K562 (cell line): ENCODE data around the gene SLC34A1. TPM values are rescaled to one million over a fixed set of nuclear protein-coding genes. Genes with fewer than 3 reads are reported as not detected.

Experiments
- ATAC-seq: fragments of 200-7000 bp; cut with Tn5 transposase; 3 replicates; pipeline ENCODE4 v1.9.1; 2020; ENCODE audit warnings: moderate library complexity
- BruUV-seq: library from RNA; stranded (reverse); fragments of 400-500 nt; replicated peaks from 2 replicates; lab custom pipeline; 2021; lab: Mats Ljungman, UMichigan
- CTCF ChIA-PET: fragments of 300-600 bp; formaldehyde crosslinking; extraction: SDS; loops from one replicate; lab custom pipeline; 2021; ENCODE audit warnings: low intra/inter-chr PET ratio; lab: Yijun Ruan, JAX
- POLR2A ChIA-PET: fragments of 300-600, 350-650 bp; sonication (Branson Sonifier 250); formaldehyde crosslinking; extraction: SDS; loops from one replicate; lab custom pipeline; 2021; ENCODE audit warnings: antibody characterized with exemption, inconsistent platforms; lab: Yijun Ruan, JAX
- DNase-seq, 4 experiments: peaks; one replicate each; pipeline versions ENCODE4 v3.0.0 to v3.0.0-alpha.2; 2011 to 2018; ENCODE audit warnings: low spot score in 3 of 4, mixed read lengths in 3 of 4; ENCODE audit errors: extremely low read depth in 1 of 4
- FAIRE-seq: peaks from 2 replicates; lab custom pipeline; 2011; peaks lifted over from hg19 to GRCh38; lab: Jason Lieb, UNC
- H2AFZ ChIP-seq: 2 replicates; pipeline ENCODE4 v1.6.0; 2011; ENCODE audit warnings: low read depth, low read length, control low read depth, inconsistent platforms
- H3K27ac ChIP-seq: fragments of 200-600 bp; 3 replicates; pipeline ENCODE4 v1.8.0; 2011; ENCODE audit warnings: low read depth, mild to moderate bottlenecking, control low read depth, inconsistent platforms, low read length, moderate library complexity, mixed read lengths; ENCODE audit errors: extremely low read depth
- H3K27me3 ChIP-seq, 2 experiments: fragments of 300-600 bp in 1 of 2; 2 replicates in 1 of 2; 3 replicates in 1 of 2; pipeline versions ENCODE4 v1.6.0 to v1.8.0; 2011; ENCODE audit warnings: inconsistent platforms in 2 of 2, low read length in 2 of 2, mild to moderate bottlenecking in 1 of 2, mixed read lengths in 1 of 2, moderate library complexity in 1 of 2; ENCODE audit not compliant: control insufficient read depth in 2 of 2, insufficient read depth in 2 of 2
- H3K36me3 ChIP-seq: fragments of 300-600 bp; 3 replicates; pipeline ENCODE4 v1.8.0; 2011; ENCODE audit warnings: mild to moderate bottlenecking, low read length, inconsistent platforms; ENCODE audit not compliant: control insufficient read depth, insufficient read depth
- H3K4me1 ChIP-seq, 2 experiments: fragments of 200-600 bp in 1 of 2; replicated peaks in 1 of 2; 2 replicates in 1 of 2; 3 replicates in 1 of 2; pipeline versions ENCODE4 v1.5.1 to v1.8.0; 2011; ENCODE audit warnings: inconsistent platforms in 2 of 2, low read length in 2 of 2, mild to moderate bottlenecking in 1 of 2, mixed read lengths in 1 of 2, moderate library complexity in 1 of 2; ENCODE audit not compliant: control insufficient read depth in 2 of 2, insufficient read depth in 2 of 2
- H3K4me2 ChIP-seq: 2 replicates; pipeline ENCODE4 v1.6.1; 2011; ENCODE audit warnings: low read length, control low read depth, inconsistent platforms, mixed read lengths; ENCODE audit not compliant: insufficient read depth
- H3K4me3 ChIP-seq: fragments of 200-600 bp; sonication (generic), shearing (Covaris generic); 2 replicates; pipeline ENCODE4 v1.5.1; 2016; ENCODE audit warnings: control low read depth, inconsistent platforms
- H3K79me2 ChIP-seq: fragments of 200-600 bp; 3 replicates; pipeline ENCODE4 v1.8.0; 2011; ENCODE audit warnings: low read length, inconsistent platforms; ENCODE audit not compliant: control insufficient read depth, insufficient read depth
- H3K9ac ChIP-seq, 2 experiments: 2 replicates each; pipeline versions ENCODE4 v1.6.0 to v1.6.1; 2011; ENCODE audit warnings: low read depth in 2 of 2, low read length in 2 of 2, control low read depth in 1 of 2, inconsistent platforms in 1 of 2, mild to moderate bottlenecking in 1 of 2, mixed read lengths in 1 of 2; ENCODE audit not compliant: insufficient read depth in 1 of 2
- H3K9me1 ChIP-seq: one replicate; pipeline ENCODE4 v1.6.0; 2011; ENCODE audit warnings: inconsistent platforms, mild to moderate bottlenecking, low read length, moderate library complexity; ENCODE audit not compliant: control insufficient read depth, insufficient read depth
- H3K9me3 ChIP-seq: replicated peaks from 2 replicates; pipeline ENCODE4 v1.5.1; 2011; ENCODE audit warnings: low read depth, low read length, inconsistent platforms; ENCODE audit not compliant: control insufficient read depth, insufficient read depth
- H4K20me1 ChIP-seq: replicated peaks from 2 replicates; pipeline ENCODE4 v1.6.1; 2011; ENCODE audit warnings: low read length, inconsistent platforms, mixed read lengths; ENCODE audit not compliant: control insufficient read depth, insufficient read depth
- ATF7 ChIP-seq: fragments of 450-650 bp; IDR thresholded peaks from 2 replicates; pipeline ENCODE4 v1.7.1; 2014; ENCODE audit warnings: mild to moderate bottlenecking, moderate library complexity
- CHD1 ChIP-seq: fragments of 200-600 bp; sonication (generic); IDR thresholded peaks from one replicate; pipeline ENCODE4 v1.6.1; 2012; ENCODE audit warnings: mild to moderate bottlenecking, moderate library complexity, low read length, inconsistent platforms
- ETV5 ChIP-seq: sonication (generic); formaldehyde crosslinking; IDR thresholded peaks from 2 replicates; pipeline ENCODE4 v1.4.0; 2020; ENCODE audit warnings: low read depth, mild to moderate bottlenecking, missing genetic modification reagents
- HLTF ChIP-seq: fragments of 450-650 bp; IDR thresholded peaks from 2 replicates; pipeline ENCODE4 v1.6.1; 2016
- LCOR ChIP-seq: sonication (generic); formaldehyde crosslinking; IDR thresholded peaks from 2 replicates; pipeline ENCODE4 v1.8.0; 2022; ENCODE audit warnings: mild to moderate bottlenecking, missing genetic modification reagents
- NFE2 ChIP-seq: IDR thresholded peaks from 2 replicates; pipeline ENCODE4 v1.6.1; 2014; ENCODE audit warnings: antibody characterized with exemption, low read depth
- NR4A1 ChIP-seq, 2 experiments: fragments of 250-450 bp in 1 of 2; fragments of 450-650 bp in 1 of 2; sonication (Bioruptor Pico) in 1 of 2; IDR thresholded peaks; 2 replicates each; pipeline versions ENCODE4 v1.4.0 to v1.6.1; 2016 to 2020; ENCODE audit warnings: mild to moderate bottlenecking in 2 of 2, missing compliant biosample characterization in 1 of 2, missing genetic modification characterization in 1 of 2, moderate library complexity in 1 of 2
- PHF21A ChIP-seq: fragments of 450-650 bp; IDR thresholded peaks from 2 replicates; pipeline ENCODE4 v1.6.1; 2017; ENCODE audit warnings: low read depth, borderline replicate concordance
- SIN3A ChIP-seq, 2 experiments: fragments of 150-350 bp in 1 of 2; IDR thresholded peaks; 2 replicates each; pipeline ENCODE4 v1.6.1; 2011 to 2016; ENCODE audit warnings: borderline replicate concordance in 2 of 2, low read depth in 2 of 2, low read length in 2 of 2, mild to moderate bottlenecking in 2 of 2, moderate library complexity in 2 of 2; ENCODE audit not compliant: control insufficient read depth in 1 of 2
- SRF ChIP-seq, 2 experiments: fragments of 250-450, 450-650 bp in 1 of 2; sonication (Bioruptor Pico) in 1 of 2; sonication (generic) in 1 of 2; formaldehyde crosslinking; IDR thresholded peaks; 2 replicates each; pipeline versions ENCODE4 v1.5.0 to v1.5.1; 2020 to 2022; ENCODE audit warnings: mild to moderate bottlenecking in 1 of 2, missing genetic modification reagents in 1 of 2
- ZBTB8A ChIP-seq: fragments of 450-650 bp; IDR thresholded peaks from 2 replicates; pipeline ENCODE4 v1.6.1; 2018; ENCODE audit warnings: mild to moderate bottlenecking, moderate library complexity; ENCODE audit not compliant: partially characterized antibody
- ZKSCAN8 ChIP-seq: fragments of 200-800 bp; sonication (Bioruptor generic); IDR thresholded peaks from 2 replicates; pipeline ENCODE4 v1.6.1; 2016; ENCODE audit warnings: missing genetic modification characterization, missing compliant biosample characterization
- ZNF445 ChIP-seq: fragments of 250-450 bp; sonication (Bioruptor Pico); IDR thresholded peaks from 2 replicates; pipeline ENCODE4 v1.4.0; 2020; ENCODE audit warnings: low read depth, mild to moderate bottlenecking, moderate library complexity
- WGBS: fragments of 100-300 bp; shearing (Covaris generic); methylation state at CpG from one replicate; pipeline ENCODE4 v1.1.6; 2016; ENCODE audit warnings: low coverage, mixed read lengths; ENCODE audit not compliant: insufficient coverage; ENCODE audit errors: missing lambda C conversion rate; 5-methylcytosine and 5-hydroxymethylcytosine counted together
- in situ Hi-C: fragments of 300-500 bp; cut with MboI; formaldehyde crosslinking; loops from 4 replicates; pipeline ENCODE4 v1.15.0; 2018; ENCODE audit warnings: inconsistent platforms, mixed read lengths
- intact Hi-C: fragments of 100-400 bp; cut with micrococcal nuclease; formaldehyde crosslinking; loops from 2 replicates; pipeline ENCODE4 v1.14.2; 2022
- polyA plus RNA-seq, 8 experiments: library from polyadenylated mRNA; depleted of rRNA in 4 of 8; stranded (reverse) in 5 of 8; unstranded in 3 of 8; fragments of >200 nt; fragmentation: Nextera tagmentation in 2 of 8; fragmentation: Illumina TruSeq in 1 of 8; extraction: Ambion mirVana in 2 of 8; extraction: Trizol in 1 of 8; gene quantifications; 2 replicates each; pipeline versions ENCODE4 v1.2.1 to v1.2.3, GENCODE V29; 2011 to 2014; ENCODE audit warnings: inconsistent platforms in 1 of 8, missing spikeins in 1 of 8
- total RNA-seq, 7 experiments: library from RNA; depleted of rRNA in 6 of 7; stranded (reverse); fragments of >200 nt in 6 of 7; fragmentation: Illumina TruSeq in 2 of 7; extraction: Trizol in 2 of 7; gene quantifications; 2 replicates each; pipeline versions ENCODE4 v1.2.1 to v1.2.3, GENCODE V29; 2011 to 2021; ENCODE audit warnings: low replicate concordance in 1 of 7
- TF ChIP-seq, protein P1 (sequence below): fragments of 250-450 bp; sonication (Bioruptor Pico); IDR thresholded peaks from 2 replicates; pipeline ENCODE4 v1.9.0; 2021; ENCODE audit warnings: mild to moderate bottlenecking, inconsistent platforms
- TF ChIP-seq, protein P2 (sequence below): fragments of 250-450 bp; sonication (Bioruptor Pico); IDR thresholded peaks from 2 replicates; pipeline ENCODE4 v1.8.0; 2021; ENCODE audit warnings: moderate library complexity, mild to moderate bottlenecking, inconsistent platforms
- TF ChIP-seq, protein P3 (sequence below), 3 experiments: fragments of 200-800 bp in 1 of 3; sonication (Bioruptor generic) in 1 of 3; sonication (generic) in 1 of 3; formaldehyde crosslinking in 1 of 3; IDR thresholded peaks; 2 replicates each; pipeline versions ENCODE4 v1.6.1 to v1.8.0; 2016 to 2022; ENCODE audit warnings: mild to moderate bottlenecking in 2 of 3, missing compliant biosample characterization in 2 of 3, missing genetic modification characterization in 2 of 3, missing genetic modification reagents in 1 of 3

Gene SLC34A1
- total and polyA plus RNA-seq, 9 of the 15 experiments (the other 6 are each of a cell fraction or from before 2014, with no cell fraction given): not detected

DNA sequence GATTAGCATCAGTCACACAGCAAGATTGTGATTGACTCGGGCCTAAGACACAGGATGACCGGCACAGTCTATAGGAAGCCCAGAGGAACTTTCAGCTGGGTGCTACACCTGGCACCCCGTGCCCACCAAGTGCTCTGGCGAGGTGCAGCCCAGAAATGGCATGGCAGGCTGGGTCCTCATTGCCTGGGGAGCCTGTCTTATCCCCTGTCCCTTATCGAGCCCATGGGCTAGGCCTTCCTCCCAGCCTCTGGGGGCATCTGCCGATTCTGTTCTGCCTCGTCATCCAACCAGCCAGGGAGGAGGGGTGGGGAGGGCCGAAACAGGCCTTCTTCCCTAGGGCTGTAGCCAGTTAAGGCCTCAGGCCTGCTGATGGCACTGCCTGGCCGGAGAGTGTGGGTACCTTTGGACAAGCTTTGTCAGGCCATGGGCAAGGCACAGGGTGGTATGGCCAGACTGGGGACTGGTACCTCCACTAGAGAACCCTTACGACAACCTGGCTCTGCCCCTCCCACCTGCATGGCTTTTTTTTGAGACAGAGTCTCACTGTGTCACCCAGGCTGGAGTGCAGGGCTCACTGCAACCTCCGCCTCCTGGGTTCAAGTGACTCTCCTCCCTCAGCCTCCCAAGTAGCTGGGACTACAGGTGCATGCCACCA lies 43.8 kb downstream of the SLC34A1 start (continued):
- TF ChIP-seq, protein P1, sequence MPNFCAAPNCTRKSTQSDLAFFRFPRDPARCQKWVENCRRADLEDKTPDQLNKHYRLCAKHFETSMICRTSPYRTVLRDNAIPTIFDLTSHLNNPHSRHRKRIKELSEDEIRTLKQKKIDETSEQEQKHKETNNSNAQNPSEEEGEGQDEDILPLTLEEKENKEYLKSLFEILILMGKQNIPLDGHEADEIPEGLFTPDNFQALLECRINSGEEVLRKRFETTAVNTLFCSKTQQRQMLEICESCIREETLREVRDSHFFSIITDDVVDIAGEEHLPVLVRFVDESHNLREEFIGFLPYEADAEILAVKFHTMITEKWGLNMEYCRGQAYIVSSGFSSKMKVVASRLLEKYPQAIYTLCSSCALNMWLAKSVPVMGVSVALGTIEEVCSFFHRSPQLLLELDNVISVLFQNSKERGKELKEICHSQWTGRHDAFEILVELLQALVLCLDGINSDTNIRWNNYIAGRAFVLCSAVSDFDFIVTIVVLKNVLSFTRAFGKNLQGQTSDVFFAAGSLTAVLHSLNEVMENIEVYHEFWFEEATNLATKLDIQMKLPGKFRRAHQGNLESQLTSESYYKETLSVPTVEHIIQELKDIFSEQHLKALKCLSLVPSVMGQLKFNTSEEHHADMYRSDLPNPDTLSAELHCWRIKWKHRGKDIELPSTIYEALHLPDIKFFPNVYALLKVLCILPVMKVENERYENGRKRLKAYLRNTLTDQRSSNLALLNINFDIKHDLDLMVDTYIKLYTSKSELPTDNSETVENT: no peak
- TF ChIP-seq ZBTB8A (no peak), NR4A1 (CRISPR knock-in tag; IDR thresholded peaks at IDR 0.05) (no peak), NR4A1 (tag; IDR thresholded peaks at IDR 0.05) (no peak), NFE2 (peak; percentile 99), SRF (CRISPR knock-in tag; IDR thresholded peaks at IDR 0.05) (peak in 1 of 2 experiments; percentile 50; a peak in 1 of 4 replicates), PHF21A (no peak)

DNA sequence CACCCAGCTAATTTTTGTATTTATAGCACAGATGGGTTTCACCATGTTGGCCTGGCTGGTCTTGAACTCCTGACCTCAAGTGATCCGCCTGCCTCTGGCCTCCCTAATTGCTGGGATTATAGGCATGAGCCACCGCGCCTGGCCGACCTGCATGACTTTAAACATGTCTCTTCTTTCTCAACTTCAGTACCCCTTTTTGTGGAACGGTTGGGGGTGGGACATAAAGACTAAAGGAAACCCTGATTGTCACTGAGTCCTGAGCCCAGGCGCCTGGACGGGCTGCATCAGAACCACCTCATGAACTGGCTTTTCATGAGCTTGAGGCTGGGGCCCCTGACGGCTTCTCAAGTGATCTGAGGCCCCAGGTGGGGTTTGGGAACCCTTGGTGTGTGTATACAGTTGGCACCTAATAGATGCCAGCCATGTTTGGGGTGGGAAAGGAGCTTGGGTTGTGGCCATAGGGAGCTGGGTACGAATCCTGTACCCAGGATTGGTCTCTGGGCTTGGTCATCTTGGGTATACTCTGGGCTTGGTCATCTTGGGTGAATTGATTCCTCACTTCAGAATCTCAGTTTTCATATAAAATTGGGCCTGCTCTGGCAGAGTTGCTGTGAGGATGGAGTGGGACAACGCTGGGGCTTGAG lies 44.5 kb downstream of the SLC34A1 start:
- peaks cover 50% of the 10 kb centered on the region for H3K79me2 ChIP-seq
- ChIA-PET POLR2A (interaction anchor here (0.6 to 10.8 kb wide), 7 partner anchors 8 to 58 kb away, joined by 3 to 210 read pairs (median 6); partner anchors contain the start of gene PRR7), CTCF (no interaction called here)
- no TSS peak for BruUV-seq
- ATAC-seq: no peak
- FAIRE-seq: no peak
- no peaks in the 10 kb centered on the region for H3K27me3 ChIP-seq
- peaks cover 65% of the 10 kb centered on the region; the same call in 2 of the 3 replicates for H3K36me3 ChIP-seq
- peaks cover 30 to 73% of the 10 kb centered on the region in 2 experiments for H3K4me1 ChIP-seq
- intact Hi-C loops (no loop called here), in situ Hi-C loops (no loop called here)
- H3K27ac ChIP-seq: peak overlapping the region; percentile 98
- H3K9me3 ChIP-seq: no peaks in the 10 kb centered on the region
- no peaks in the 10 kb centered on the region for H3K9me1 ChIP-seq
- WGBS: 42% methylated on average over 10 of the region's 10 CpGs
- DNase-seq: no peak
- H2AFZ ChIP-seq: no peak overlapping the region
- H4K20me1 ChIP-seq: peaks cover 22% of the 10 kb centered on the region; the same call in 1 of the 2 replicates
- peak overlapping the region; percentile 96 to 97 for H3K9ac ChIP-seq
- H3K4me3 ChIP-seq: peak overlapping the region; percentile 91
- H3K4me2 ChIP-seq: peak overlapping the region; percentile 98
- TF ChIP-seq HLTF (0 out of 2 replicates have a peak, but pooled peaks have one; percentile 14), ZNF445 (CRISPR knock-in tag) (no peak), SIN3A (IDR thresholded peaks at IDR 0.05; ENCODE audit: borderline replicate concordance in 2 of 2, control insufficient read depth in 1 of 2, low read depth in 2 of 2, low read length in 2 of 2) (no peak), ATF7 (no peak), LCOR (CRISPR knock-in tag) (0 out of 2 replicates have a peak, but pooled peaks have one; percentile 25), ZKSCAN8 (CRISPR knock-in tag) (peak; percentile 94), CHD1 (peak; percentile 20), ETV5 (CRISPR knock-in tag) (no peak)
- TF ChIP-seq, protein P2, sequence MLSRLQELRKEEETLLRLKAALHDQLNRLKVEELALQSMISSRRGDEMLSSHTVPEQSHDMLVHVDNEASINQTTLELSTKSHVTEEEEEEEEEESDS: no peak
- TF ChIP-seq, protein P3, sequence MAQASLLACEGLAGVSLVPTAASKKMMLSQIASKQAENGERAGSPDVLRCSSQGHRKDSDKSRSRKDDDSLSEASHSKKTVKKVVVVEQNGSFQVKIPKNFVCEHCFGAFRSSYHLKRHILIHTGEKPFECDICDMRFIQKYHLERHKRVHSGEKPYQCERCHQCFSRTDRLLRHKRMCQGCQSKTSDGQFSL (CRISPR knock-in tag; IDR thresholded peaks at IDR 0.05): no peak
- TF ChIP-seq, protein P3 (tag; IDR thresholded peaks at IDR 0.05): 0 out of 4 replicates have a peak, but pooled peaks of 1 of the 2 experiments have one; percentile 8
